Peyer's patch (tissue), 4 donors: ENCODE results near the gene SMAD3. TPM values are rescaled to one million over a fixed set of nuclear protein-coding genes. Genes with fewer than 3 reads are reported as not detected.

ENCODE experiments used
- DNase-seq, 3 donors: peaks; one replicate each; pipeline ENCODE4 v3.0.0-alpha.2; 2017 to 2019
- H3K27ac ChIP-seq, 4 donors: fragments of 200-600 bp; sonication (generic); one replicate each; pipeline ENCODE4 v1.5.1; 2016 to 2019
- H3K27me3 ChIP-seq, 2 donors: fragments of 200-600 bp; sonication (generic); one replicate each; pipeline ENCODE4 v1.5.1; 2019
- H3K36me3 ChIP-seq, 3 donors: fragments of 200-600 bp; sonication (generic); one replicate each; pipeline ENCODE4 v1.5.1; 2016 to 2019
- H3K4me1 ChIP-seq, 4 donors: fragments of 200-600 bp; sonication (generic); one replicate each; pipeline ENCODE4 v1.5.1; 2016 to 2019
- H3K4me3 ChIP-seq, 4 donors: fragments of 200-600 bp; sonication (generic); 1 replicate in 3 of 4; 2 replicates in 1 of 4; pipeline ENCODE4 v1.5.1; 2016 to 2019; ENCODE audit warnings: mild to moderate bottlenecking in 1 of 4
- H3K9me3 ChIP-seq, 4 donors: fragments of 200-600 bp; sonication (generic); one replicate each; pipeline ENCODE4 v1.5.1; 2016 to 2019; ENCODE audit warnings: mild to moderate bottlenecking in 1 of 4
- CTCF ChIP-seq, 6 experiments: fragments of 450-650 bp in 4 of 6; fragments of 200-600 bp in 2 of 6; sonication (generic) in 1 of 6; IDR thresholded peaks; one replicate each; pipeline ENCODE4 v1.5.1; 2017 to 2019; ENCODE audit warnings: antibody characterized with exemption in 6 of 6, mild to moderate bottlenecking in 3 of 6, moderate library complexity in 1 of 6
- POLR2A ChIP-seq, 2 donors: fragments of 450-650 bp; IDR thresholded peaks; one replicate each; pipeline ENCODE4 v1.5.1; 2017; ENCODE audit warnings: antibody characterized with exemption in 2 of 2, mild to moderate bottlenecking in 2 of 2, moderate library complexity in 2 of 2
- total RNA-seq, 4 donors: library from RNA; depleted of rRNA; stranded (reverse); fragments of >200 nt; gene quantifications; one replicate each; pipeline ENCODE4 v1.1.0, GENCODE V29; 2016

The SMAD3 gene
- total RNA-seq, 4 donors from 2014 or later: 43.7 to 80.0 (median 60.2) TPM

GRCh38 chr15:67080118-67080899 lies 14.9 kb downstream of the SMAD3 start:
- no peak for DNase-seq
- no peak overlapping the region for H3K4me3 ChIP-seq
- peak overlapping the region; percentile 20 to 71 (median 45) for H3K27ac ChIP-seq
- H3K36me3 ChIP-seq: no peaks in the 10 kb centered on the region
- H3K4me1 ChIP-seq: peaks cover 0 to 88% (median 52%) of the 10 kb centered on the region in 4 donors
- TF ChIP-seq CTCF (IDR thresholded peaks at IDR 0.05): no peak
- no peak for TF ChIP-seq POLR2A (IDR thresholded peaks at IDR 0.05)
- no peaks in the 10 kb centered on the region for H3K27me3 ChIP-seq
- no peaks in the 10 kb centered on the region for H3K9me3 ChIP-seq

GRCh38 chr15:67080900-67081431 lies 15.6 kb downstream of the SMAD3 start:
- Histone ChIP-seq H3K9me3 (no peaks in the 10 kb centered on the region), H3K4me3 (no peak overlapping the region), H3K36me3 (no peaks in the 10 kb centered on the region), H3K27me3 (no peaks in the 10 kb centered on the region), H3K4me1 (peaks cover 0 to 87% (median 58%) of the 10 kb centered on the region in 4 donors), H3K27ac (peak overlapping the region; percentile 20 to 71 (median 45))
- DNase-seq: peak in 2 of 3 donors; percentile 92
- TF ChIP-seq POLR2A (IDR thresholded peaks at IDR 0.05): no peak
- peak in 1 of 6 experiments; percentile 27 for TF ChIP-seq CTCF (IDR thresholded peaks at IDR 0.05)

- peak in 2 of 3 donors; percentile 60 to 81 for DNase-seq
- Histone ChIP-seq H3K4me3 (no peak overlapping the region), H3K4me1 (peaks cover 0 to 87% (median 58%) of the 10 kb centered on the region in 4 donors), H3K36me3 (no peaks in the 10 kb centered on the region), H3K27me3 (no peaks in the 10 kb centered on the region), H3K9me3 (no peaks in the 10 kb centered on the region), H3K27ac (peak overlapping the region in 2 of 4 donors; percentile 18 to 71)
- TF ChIP-seq POLR2A (IDR thresholded peaks at IDR 0.05) (no peak), CTCF (IDR thresholded peaks at IDR 0.05) (no peak)
Measured at GRCh38 chr15:67082007-67082536, 16.7 kb downstream of the SMAD3 start.

GRCh38 chr15:67083135-67083762 lies 17.8 kb downstream of the SMAD3 start:
- Histone ChIP-seq H3K4me3 (no peak overlapping the region), H3K27me3 (no peaks in the 10 kb centered on the region), H3K9me3 (no peaks in the 10 kb centered on the region), H3K36me3 (no peaks in the 10 kb centered on the region), H3K27ac (peak overlapping the region in 2 of 4 donors; percentile 5 to 71), H3K4me1 (peaks cover 3 to 87% (median 49%) of the 10 kb centered on the region in 4 donors)
- peak in 2 of 3 donors; percentile 62 to 68 for DNase-seq
- TF ChIP-seq POLR2A (IDR thresholded peaks at IDR 0.05) (no peak), CTCF (IDR thresholded peaks at IDR 0.05) (peak in 1 of 6 experiments; percentile 0)

- TF ChIP-seq CTCF (IDR thresholded peaks at IDR 0.05) (no peak), POLR2A (IDR thresholded peaks at IDR 0.05) (no peak)
- peaks cover 3 to 93% (median 46%) of the 10 kb centered on the region in 4 donors for H3K4me1 ChIP-seq
- H3K27me3 ChIP-seq: no peaks in the 10 kb centered on the region
- H3K36me3 ChIP-seq: no peaks in the 10 kb centered on the region
- no peak overlapping the region for H3K4me3 ChIP-seq
- DNase-seq: no peak
- H3K27ac ChIP-seq: peak overlapping the region in 1 of 4 donors; percentile 71
- no peaks in the 10 kb centered on the region for H3K9me3 ChIP-seq
Measured at GRCh38 chr15:67084561-67084960, 19.2 kb downstream of the SMAD3 start.
